ENCODE measurements around the gene SLC22A13.
"Not testable (repeated sequence)": the region's sequence is repeated elsewhere in the genome, so short reads cannot be mapped to it uniquely, and the experiment has no call there.

Gene SLC22A13

GRCh38 chr3:38311476-38311875, 45.9 kb downstream of the SLC22A13 start:
- no peak for DNase-seq

- no peak for DNase-seq
Observed at GRCh38 chr3:38311941-38312340, 46.3 kb downstream of the SLC22A13 start.

DNA sequence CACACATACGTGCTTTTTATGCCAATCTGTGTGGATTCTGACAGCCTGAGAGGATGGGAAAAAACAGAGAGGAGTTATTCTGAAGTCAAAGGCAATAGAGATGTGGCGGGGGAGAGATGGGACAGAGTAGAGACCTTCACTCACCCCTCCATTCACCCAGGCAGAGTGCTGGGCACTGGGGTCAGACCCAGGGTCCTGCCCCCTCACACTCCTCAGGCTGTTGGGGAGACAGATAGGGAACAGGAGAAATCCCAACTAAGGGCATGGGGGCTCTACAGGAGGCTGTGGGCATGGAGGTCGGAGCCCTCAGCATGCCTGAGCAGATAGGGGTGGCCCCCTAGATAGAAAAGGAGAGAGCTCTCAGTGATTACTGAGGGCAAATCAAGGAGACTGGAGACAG, 46.7 kb downstream of the SLC22A13 start:
- no peak for DNase-seq

GRCh38 chr3:38313263-38313662, 47.7 kb downstream of the SLC22A13 start:
- DNase-seq = no peak

DNA sequence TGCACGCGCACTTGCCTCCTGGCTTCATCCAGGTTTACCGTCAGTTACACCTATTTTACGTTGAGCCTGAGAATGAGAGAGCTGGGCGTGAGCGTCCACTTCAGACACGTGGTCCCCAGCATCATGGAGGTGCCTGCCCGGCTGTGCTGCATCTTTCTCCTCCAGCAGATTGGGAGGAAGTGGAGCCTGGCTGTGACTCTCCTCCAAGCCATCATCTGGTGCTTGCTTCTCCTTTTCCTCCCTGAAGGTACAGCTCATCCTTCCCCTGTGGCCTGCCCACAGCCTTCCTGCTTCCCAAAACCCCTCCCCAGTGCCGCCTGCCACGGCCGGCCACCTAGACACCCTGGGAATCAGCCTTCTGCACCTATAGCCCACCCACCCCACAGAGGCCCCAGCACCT, 48.1 kb downstream of the SLC22A13 start:
- no peak for DNase-seq

GRCh38 chr3:38314112-38314763, 48.6 kb downstream of the SLC22A13 start:
- no peak for DNase-seq

DNA sequence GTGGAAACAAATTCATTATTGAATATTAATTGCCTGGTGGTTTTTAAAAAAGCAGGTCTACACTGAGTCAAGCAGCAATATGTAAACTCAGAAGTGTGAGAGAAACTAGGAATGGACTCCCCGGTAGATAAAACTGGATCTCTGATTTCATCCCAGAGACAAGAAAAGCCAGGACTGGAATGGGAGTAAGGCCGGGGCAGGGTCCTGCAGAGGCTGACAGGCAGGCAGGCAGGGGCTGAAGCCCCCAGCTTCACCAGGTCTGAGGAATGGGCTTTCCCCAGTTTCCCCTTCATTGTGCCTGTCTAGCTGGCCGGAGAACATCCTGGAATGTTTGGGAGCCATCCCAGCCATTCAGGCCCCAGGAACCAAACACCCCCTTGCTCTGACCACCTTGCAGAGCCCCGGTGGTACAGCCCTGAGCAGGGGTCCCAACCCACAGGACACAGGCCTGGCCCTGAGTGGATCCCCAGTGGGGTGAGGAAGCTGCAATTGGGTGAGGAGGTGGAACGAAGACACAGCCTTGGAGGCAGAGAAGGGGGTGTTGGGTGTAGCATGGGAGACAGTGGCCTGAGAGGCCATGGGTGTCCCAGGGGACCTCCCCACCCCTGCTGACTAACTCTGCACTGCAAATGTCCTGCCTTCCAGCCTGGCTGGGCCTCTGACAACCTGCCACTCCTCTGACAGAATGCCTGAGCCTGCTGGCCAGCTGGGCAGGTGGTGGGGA, 49.3 kb downstream of the SLC22A13 start:
- no peak for DNase-seq

DNA sequence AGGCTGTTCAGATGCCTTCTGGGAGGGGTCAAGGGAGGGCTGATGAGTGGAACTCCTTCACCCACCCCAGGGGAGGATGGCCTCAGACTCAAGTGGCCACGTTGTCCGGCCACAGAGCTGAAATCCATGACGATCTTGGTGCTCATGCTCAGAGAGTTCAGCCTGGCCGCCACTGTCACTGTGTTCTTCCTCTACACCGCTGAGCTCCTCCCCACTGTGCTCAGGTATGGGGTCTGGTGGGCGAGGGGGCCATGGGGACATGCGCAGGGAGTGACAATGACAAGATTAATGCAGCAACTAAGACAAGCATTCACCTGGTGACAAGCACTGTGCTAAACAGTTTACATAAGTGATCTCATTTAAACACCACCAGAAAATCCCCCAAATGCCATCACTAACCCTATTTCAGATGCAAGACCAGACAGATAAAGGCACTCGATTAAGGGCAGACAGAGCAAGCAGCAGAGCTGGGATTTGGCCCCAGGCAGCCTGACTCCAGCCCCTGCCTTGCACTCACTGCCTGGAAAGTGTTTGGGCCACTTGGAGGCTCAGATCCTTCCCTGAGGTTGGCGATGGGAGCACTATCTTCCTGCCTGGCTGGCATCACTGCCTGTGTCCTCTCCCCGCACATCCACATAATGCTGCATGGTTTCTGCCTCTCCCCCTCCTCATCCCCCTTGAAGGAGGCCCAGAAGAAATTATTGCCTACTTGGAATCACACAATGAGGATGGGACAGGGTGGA, 50.0 kb downstream of the SLC22A13 start:
- DNase-seq = no peak

DNA sequence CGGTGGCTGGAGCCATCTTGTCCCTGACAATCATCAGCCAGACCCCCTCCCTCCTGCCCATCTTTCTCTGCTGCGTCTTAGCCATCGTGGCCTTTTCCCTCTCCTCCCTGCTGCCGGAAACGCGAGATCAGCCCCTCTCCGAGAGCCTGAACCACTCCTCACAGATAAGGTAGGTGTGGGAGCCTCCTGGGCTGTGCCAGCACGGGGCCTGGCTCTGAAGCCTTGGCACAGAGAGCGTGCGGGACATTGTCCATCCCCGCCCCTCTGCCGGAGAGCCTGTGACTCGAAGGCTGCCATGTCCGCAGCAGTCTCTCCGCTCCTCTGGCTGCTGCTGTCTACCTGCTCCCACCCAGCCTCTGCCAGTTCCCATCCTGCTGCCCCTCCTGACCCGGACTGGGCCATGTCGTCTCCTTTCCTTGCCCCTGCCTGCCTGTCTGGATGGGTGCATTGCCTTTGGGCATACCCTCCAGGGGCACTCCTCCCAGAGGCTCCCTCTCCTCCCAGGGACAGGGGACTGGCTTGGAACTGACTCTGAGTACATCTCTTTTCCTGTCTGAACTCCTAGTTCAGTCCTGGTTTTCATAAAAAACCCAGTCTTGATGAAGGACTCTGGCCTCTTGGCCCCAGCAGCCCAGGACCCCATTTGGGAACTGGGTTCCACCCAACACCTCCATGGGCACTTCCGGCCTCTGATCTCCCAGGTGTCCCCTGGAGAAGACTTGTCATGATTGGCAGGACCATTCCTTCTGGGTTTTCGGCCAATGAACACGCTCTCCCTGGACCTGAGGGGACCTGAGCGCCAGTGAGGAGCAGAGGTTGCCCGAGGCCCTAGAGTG, 51.0 kb downstream of the SLC22A13 start:
- DNase-seq = no peak

DNA sequence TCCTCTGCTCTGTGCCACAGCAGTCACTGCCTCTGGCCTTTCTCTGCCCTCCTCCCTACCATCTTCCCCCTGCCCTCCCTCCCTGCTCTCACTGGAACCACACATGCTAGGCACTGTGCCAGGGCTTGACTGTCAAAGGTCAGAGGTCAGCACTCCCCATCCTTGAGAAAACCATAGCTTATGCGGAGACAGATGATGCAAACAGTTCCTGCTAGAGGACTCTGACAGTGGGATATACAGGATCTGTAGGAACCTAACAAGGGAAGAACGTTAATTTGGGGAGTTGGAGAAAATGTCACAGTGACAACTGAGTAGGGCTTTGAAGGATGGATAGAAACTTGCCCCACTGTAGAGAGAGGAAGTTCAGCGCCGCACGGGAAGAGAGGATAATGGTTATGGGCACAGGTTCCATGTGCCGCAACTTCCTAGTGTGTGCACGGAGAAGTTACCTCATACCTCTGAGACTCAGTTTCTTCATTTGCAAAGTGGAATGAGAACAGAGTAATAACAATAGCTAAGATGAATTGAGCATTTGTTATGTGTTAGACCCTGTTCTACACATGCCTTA, 51.7 kb downstream of the SLC22A13 start:
- DNase-seq = no peak

DNA sequence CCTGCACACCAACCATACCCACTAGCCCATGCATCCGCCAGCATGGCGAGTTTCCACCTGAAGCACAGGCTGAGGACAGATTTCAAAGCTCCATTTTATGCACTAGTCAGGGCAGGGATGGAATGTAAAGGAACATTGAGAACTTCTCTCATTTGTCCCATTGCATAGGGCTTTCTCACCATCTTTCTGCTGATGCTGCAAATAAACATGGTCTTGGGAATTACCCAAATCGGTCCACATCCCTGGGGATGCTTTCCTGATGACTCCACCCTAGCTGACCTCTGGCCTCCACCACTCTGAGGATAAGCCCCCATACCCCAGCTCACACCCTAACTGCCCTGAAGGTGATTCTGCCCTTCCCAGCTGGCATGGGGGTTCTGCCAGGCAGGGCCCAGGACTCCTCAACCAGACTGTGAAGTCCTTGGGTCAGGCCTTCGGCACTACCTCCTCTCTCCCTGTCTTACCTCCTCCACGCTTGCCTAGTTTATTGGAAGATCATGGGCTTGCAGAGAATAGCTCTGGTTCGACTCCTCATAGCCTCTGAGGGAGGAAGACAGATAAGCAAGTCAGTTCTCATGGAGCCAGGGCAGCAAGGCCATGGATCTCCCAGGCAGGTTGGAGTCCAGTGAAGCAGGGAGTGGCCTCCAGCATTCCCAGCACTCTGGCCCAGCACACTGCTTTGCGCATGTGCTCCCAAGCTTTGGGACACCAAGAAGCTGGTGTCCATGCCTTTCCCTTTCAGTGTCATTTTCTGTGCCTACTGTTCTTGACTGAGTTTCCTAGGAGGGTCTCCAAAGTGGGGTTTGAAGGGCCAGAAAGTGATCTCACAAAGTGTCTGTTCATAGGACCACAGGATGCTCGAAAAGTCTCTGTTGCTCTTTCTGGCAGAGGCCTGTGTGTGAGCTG, 53.4 kb downstream of the SLC22A13 start:
- no peak for DNase-seq

- not testable (repeated sequence) for DNase-seq
Observed at GRCh38 chr3:38320638-38321037, 55.0 kb downstream of the SLC22A13 start.

- no peak for DNase-seq
Observed at GRCh38 chr3:38323060-38323459, 57.4 kb downstream of the SLC22A13 start.

- no peak for DNase-seq
Observed at GRCh38 chr3:38325256-38325655, 59.6 kb downstream of the SLC22A13 start.

GRCh38 chr3:38327335-38328009, 61.9 kb downstream of the SLC22A13 start:
- no peak for DNase-seq

All from stimulated activated CD4-positive, alpha-beta T cell treated with anti-CD3 and anti-CD28 coated beads, Interleukin-12 subunit alpha, Interleukin-12 subunit beta, amount 100 ng/mL, for 4 hours (primary cell).